Measurements from ENCODE around the gene ADAP1.

The ADAP1 gene

DNA sequence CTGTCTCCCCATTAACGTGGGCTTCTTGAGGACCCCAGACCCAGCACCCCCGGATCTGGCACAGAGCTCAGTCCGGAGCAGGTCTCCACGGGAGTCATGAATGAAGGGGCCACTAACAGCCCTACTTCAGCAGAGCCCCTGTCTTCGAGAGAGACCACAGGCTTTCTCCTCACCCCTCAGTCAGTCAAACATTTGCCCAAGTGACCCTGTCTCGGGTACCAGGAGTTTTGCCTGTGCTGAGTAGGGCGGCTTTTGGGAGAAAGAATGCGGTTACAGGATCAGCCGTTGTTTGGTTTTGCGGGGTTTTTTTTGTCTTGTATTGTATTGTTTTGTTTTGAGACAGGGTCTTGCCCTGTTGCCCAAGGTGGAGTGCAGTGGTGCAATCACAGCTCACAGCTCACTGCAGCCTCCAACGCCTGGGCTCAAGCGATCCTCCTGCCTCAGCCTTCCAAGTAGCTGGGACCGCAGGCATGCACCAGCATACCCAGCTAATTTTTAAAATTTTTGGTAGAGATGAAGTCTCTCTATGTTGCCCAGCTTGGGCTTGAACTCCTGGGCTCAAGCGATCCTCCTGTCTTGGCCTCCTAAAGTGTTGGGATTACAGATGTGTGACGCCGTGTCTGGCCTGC, 16.5 kb downstream of the ADAP1 start:
- TF ChIP-seq, protein P1, sequence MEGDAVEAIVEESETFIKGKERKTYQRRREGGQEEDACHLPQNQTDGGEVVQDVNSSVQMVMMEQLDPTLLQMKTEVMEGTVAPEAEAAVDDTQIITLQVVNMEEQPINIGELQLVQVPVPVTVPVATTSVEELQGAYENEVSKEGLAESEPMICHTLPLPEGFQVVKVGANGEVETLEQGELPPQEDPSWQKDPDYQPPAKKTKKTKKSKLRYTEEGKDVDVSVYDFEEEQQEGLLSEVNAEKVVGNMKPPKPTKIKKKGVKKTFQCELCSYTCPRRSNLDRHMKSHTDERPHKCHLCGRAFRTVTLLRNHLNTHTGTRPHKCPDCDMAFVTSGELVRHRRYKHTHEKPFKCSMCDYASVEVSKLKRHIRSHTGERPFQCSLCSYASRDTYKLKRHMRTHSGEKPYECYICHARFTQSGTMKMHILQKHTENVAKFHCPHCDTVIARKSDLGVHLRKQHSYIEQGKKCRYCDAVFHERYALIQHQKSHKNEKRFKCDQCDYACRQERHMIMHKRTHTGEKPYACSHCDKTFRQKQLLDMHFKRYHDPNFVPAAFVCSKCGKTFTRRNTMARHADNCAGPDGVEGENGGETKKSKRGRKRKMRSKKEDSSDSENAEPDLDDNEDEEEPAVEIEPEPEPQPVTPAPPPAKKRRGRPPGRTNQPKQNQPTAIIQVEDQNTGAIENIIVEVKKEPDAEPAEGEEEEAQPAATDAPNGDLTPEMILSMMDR (IDR thresholded peaks at IDR 0.05; ENCODE audit: control insufficient read depth, extremely low read depth, insufficient read depth) = no peak

DNA sequence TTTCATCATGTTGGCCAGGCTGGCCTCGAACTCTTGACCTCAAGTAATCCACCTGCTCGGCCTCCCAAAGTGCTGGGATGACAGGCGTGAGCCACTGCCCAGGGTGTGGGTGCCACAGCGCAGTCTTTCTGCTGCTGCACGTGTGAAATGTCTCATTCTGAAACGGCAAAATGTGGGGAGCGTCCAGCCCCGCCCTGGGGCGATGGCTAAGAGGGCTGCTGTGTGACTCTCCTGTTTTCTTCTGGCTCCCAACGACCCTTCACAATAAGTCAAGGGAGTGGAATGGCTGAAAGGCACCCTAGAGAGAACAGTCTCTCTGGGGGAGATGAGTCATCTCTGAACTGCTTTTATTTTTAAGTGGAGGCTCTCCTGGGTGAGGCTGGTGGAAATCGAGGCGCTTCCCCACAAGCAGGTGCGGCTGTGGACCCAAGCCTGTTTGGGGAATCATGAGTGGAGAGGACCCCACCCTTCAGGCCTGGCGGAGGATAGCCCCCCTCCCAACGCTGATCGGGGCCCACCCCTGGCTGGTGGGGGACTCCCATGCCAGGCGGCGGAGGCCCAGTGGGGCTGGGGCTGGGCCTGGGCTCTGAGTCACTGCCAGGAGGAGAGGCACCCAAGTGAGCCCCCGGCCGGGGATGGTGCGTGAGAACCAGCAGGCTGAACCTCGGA, 18.0 kb downstream of the ADAP1 start:
- no peak overlapping the region for H3K4me3 ChIP-seq (ENCODE audit: low read depth, low read length)
- DNase-seq (ENCODE audit: low read depth) = no peak
- TF ChIP-seq, protein P1 (IDR thresholded peaks at IDR 0.05; ENCODE audit: control insufficient read depth, extremely low read depth, insufficient read depth) = no peak

More for the DNA sequence above, 16.5 kb downstream of the ADAP1 start:
- DNase-seq (ENCODE audit: low read depth) = no peak
- no peak overlapping the region for H3K4me3 ChIP-seq (ENCODE audit: low read depth, low read length)

DNA sequence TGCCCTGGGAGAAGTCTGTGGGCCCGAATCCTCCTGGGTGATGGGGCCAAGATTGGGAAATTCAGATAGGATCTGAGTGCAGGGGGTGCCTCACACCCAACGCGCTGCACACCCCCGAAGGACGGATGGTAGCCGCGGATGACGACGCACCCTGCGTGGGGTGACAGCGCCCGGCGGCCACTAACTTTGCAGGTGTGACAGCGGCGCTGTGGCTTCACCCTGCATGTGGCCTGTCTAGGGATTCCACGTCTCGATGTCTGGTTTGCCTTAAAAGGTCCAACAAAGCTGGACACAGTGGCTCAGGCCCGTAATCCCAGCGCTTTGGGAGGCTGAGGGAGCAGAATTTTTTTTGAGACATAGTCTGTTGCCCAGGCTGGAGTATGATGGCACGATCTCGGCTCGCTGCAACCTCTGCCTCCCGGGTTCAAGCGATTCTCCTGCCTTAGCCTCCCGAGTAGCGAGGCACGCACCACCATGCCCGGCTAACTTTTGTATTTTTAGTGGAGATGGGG, 18.6 kb downstream of the ADAP1 start:
- TF ChIP-seq, protein P1 (IDR thresholded peaks at IDR 0.05; ENCODE audit: control insufficient read depth, extremely low read depth, insufficient read depth) = no peak
- no peak overlapping the region for H3K4me3 ChIP-seq (ENCODE audit: low read depth, low read length)
- no peak for DNase-seq (ENCODE audit: low read depth)

DNA sequence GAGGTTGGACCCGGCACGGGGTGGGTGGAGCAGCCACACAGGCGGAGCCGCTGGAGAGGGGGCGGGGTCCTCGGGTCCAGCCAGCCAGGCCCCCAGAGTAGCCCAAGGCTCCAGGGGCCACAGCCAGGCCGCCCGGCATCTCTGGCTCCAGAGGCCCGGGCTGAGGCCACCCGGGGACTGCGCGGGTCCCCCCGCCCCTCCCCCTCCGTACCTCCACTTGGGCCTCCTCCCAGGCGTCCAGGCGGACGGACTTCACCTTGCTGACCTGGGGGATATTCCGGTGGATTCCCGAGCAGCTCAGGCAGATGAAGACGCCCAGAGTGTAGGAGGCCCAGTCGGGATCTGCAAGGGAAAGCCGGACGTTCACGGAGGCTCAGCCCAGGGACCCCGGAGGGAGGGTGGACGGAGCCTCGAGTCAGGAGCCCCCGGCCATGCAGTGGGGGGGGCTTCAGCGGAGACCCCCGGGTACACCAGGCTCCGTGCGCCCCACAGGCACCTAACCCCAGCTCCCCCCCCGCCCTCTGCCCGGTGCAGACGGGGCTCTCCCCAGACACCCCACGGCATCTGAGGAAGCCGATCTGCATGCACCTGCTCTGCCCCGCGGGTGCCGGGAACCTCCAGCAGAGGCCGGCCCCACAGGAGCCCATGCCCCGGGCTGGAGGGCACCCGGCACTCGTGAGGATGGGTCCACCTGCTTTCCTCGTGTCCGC, 19.2 kb downstream of the ADAP1 start:
- no peak overlapping the region for H3K4me3 ChIP-seq (ENCODE audit: low read depth, low read length)
- DNase-seq (ENCODE audit: low read depth) = no peak
- TF ChIP-seq, protein P1 (IDR thresholded peaks at IDR 0.05; ENCODE audit: control insufficient read depth, extremely low read depth, insufficient read depth) = no peak

DNA sequence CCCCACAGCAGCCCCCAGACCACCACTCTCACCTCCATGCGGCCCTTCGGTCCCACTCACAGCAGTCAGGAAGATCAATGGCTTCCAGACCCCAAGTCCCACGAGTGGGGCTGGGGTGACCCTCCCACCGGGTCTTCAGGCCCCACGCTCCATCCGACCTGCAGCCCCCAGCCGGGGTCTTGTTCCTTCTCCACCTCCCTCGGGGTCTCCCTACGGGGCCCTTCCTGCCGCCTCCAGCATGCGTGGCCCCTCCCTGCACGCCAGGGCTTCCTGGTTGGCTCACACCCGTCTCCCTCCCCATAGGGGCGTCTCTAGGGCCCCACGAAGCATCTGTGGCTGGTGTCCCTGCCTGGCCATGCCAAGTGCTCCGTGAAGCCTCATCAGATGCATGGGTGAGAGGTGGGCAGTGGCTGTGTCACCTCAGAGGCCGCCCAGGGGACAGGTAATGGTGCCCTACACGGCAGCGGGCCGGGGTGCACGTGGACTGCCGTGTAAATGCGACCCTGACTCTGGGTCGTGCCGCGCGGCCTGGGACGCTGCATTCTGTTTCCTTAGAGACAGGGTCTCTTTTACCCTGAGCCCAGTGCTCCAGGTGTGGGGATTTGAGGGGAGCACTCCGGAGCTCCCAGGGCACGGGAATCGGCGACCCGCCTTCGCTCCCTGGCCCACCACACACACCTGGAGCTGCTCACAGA, 19.9 kb downstream of the ADAP1 start:
- no peak overlapping the region for H3K4me3 ChIP-seq (ENCODE audit: low read depth, low read length)
- TF ChIP-seq, protein P1 (IDR thresholded peaks at IDR 0.05; ENCODE audit: control insufficient read depth, extremely low read depth, insufficient read depth) = no peak
- no peak for DNase-seq (ENCODE audit: low read depth)

DNA sequence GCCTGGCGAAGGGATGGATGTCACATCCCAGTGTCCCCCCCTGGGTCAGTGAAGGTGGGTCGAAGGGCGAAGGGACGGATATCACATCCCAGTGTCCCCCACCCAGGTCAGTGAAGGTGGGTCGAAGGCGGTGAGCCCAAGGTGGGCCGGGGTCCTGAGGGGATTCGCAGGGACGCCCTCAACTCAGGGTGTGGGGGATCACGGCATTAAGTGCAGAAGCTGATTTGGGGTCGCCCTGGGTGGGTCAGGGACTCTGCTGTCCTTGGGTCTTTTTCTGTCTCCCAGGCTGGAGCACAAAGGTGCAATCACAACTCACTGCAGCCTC, 21.9 kb downstream of the ADAP1 start:
- TF ChIP-seq, protein P1 (IDR thresholded peaks at IDR 0.05; ENCODE audit: control insufficient read depth, extremely low read depth, insufficient read depth) = no peak
- no peak overlapping the region for H3K4me3 ChIP-seq (ENCODE audit: low read depth, low read length)
- DNase-seq (ENCODE audit: low read depth) = no peak
